Endothelial cell of umbilical vein (primary cell): Measurements from ENCODE around the gene CNN2. TPM values are rescaled to one million over a fixed set of nuclear protein-coding genes. Genes with fewer than 3 reads are reported as not detected.

Experiments
- BruUV-seq: library from RNA; stranded (reverse); fragments of 400-500 nt; replicated peaks from 2 replicates; lab custom pipeline; 2021; lab: Mats Ljungman, UMichigan
- CTCF ChIA-PET: fragments of 300-600, 350-600 bp; sonication (Branson Sonifier 250); formaldehyde crosslinking; loops from one replicate; lab custom pipeline; 2021; ENCODE audit warnings: antibody characterized with exemption, inconsistent platforms; lab: Charles Lee
- POLR2A ChIA-PET: fragments of 300-600, 350-600 bp; sonication (Branson Sonifier 250); formaldehyde crosslinking; loops from one replicate; lab custom pipeline; 2021; ENCODE audit warnings: antibody characterized with exemption, inconsistent platforms; lab: Charles Lee
- DNase-seq: peaks from one replicate; pipeline ENCODE4 v3.0.0-alpha.2; 2011; ENCODE audit warnings: low read depth, low spot score
- FAIRE-seq: peaks from 2 replicates; lab custom pipeline; 2011; peaks lifted over from hg19 to GRCh38; lab: Jason Lieb, UNC
- H2AFZ ChIP-seq: 2 replicates; pipeline ENCODE4 v1.6.0; 2012; ENCODE audit warnings: low read depth, low read length, control low read depth, inconsistent platforms
- H3K27ac ChIP-seq: 2 replicates; pipeline ENCODE4 v1.5.1; 2011; ENCODE audit warnings: low read depth, mild to moderate bottlenecking, control low read depth, low read length, moderate library complexity; ENCODE audit not compliant: insufficient read depth
- H3K27me3 ChIP-seq, 2 experiments: 2 replicates each; pipeline versions ENCODE4 v1.6.0 to v1.6.1; 2011; ENCODE audit warnings: low read length in 2 of 2, mixed read lengths in 1 of 2; ENCODE audit not compliant: control insufficient read depth in 2 of 2, insufficient read depth in 2 of 2
- H3K36me3 ChIP-seq, 2 experiments: 2 replicates in 1 of 2; 3 replicates in 1 of 2; pipeline ENCODE4 v1.5.1; 2011; ENCODE audit warnings: low read length in 2 of 2, mild to moderate bottlenecking in 1 of 2, moderate library complexity in 1 of 2; ENCODE audit not compliant: control insufficient read depth in 2 of 2, insufficient read depth in 2 of 2; ENCODE audit errors: extremely low read depth in 1 of 2
- H3K4me1 ChIP-seq: 3 replicates; pipeline ENCODE4 v1.5.1; 2011; ENCODE audit warnings: mild to moderate bottlenecking, low read length; ENCODE audit not compliant: control insufficient read depth, insufficient read depth; ENCODE audit errors: extremely low read depth
- H3K4me2 ChIP-seq: 2 replicates; pipeline ENCODE4 v1.6.1; 2011; ENCODE audit warnings: low read length, control low read depth, mixed read lengths; ENCODE audit not compliant: insufficient read depth
- H3K4me3 ChIP-seq, 3 experiments: fragments of 200-600 bp in 1 of 3; sonication (generic), shearing (Covaris generic) in 1 of 3; replicated peaks in 1 of 3; 2 replicates each; pipeline ENCODE4 v1.5.1; 2011 to 2016; ENCODE audit warnings: control low read depth in 3 of 3, low read length in 3 of 3, mild to moderate bottlenecking in 2 of 3, inconsistent platforms in 1 of 3, low read depth in 1 of 3, moderate library complexity in 1 of 3; ENCODE audit not compliant: insufficient read depth in 1 of 3
- H3K79me2 ChIP-seq: 2 replicates; pipeline ENCODE4 v1.6.0; 2012; ENCODE audit warnings: low read length, inconsistent platforms; ENCODE audit not compliant: control insufficient read depth, insufficient read depth
- H3K9ac ChIP-seq: replicated peaks from 2 replicates; pipeline ENCODE3; 2011; ENCODE audit warnings: low read length, control low read depth; ENCODE audit not compliant: insufficient read depth; ENCODE audit errors: extremely low read depth
- H3K9me1 ChIP-seq: replicated peaks from 3 replicates; pipeline ENCODE4 v1.6.0; 2011; ENCODE audit warnings: mild to moderate bottlenecking, low read length; ENCODE audit not compliant: control insufficient read depth, insufficient read depth; ENCODE audit errors: extremely low read depth
- H3K9me3 ChIP-seq: replicated peaks from 2 replicates; pipeline ENCODE4 v1.5.1; 2012; ENCODE audit warnings: low read length, inconsistent platforms; ENCODE audit not compliant: control insufficient read depth, insufficient read depth
- H4K20me1 ChIP-seq: replicated peaks from 2 replicates; pipeline ENCODE3; 2011; ENCODE audit warnings: mild to moderate bottlenecking, low read length; ENCODE audit not compliant: control insufficient read depth, insufficient read depth; ENCODE audit errors: extremely low read depth
- EZH2 ChIP-seq: IDR thresholded peaks from 2 replicates; pipeline ENCODE4 v1.6.1; 2012; ENCODE audit warnings: borderline replicate concordance, low read depth, mild to moderate bottlenecking, moderate library complexity, low read length, inconsistent platforms; ENCODE audit not compliant: severe bottlenecking
- FOS ChIP-seq: IDR thresholded peaks from 2 replicates; pipeline ENCODE4 v1.6.1; 2011; ENCODE audit warnings: mild to moderate bottlenecking, low read length, moderate library complexity, borderline replicate concordance; ENCODE audit not compliant: insufficient read depth
- GATA2 ChIP-seq: IDR thresholded peaks from 2 replicates; pipeline ENCODE4 v1.7.0; 2011; ENCODE audit warnings: low read depth, mild to moderate bottlenecking, moderate library complexity, mixed read lengths, low read length; ENCODE audit not compliant: insufficient read length, insufficient read depth
- JUN ChIP-seq: IDR thresholded peaks from 2 replicates; pipeline ENCODE4 v1.6.1; 2011; ENCODE audit warnings: borderline replicate concordance, low read depth; ENCODE audit not compliant: insufficient read length, insufficient read depth
- MYC ChIP-seq: IDR thresholded peaks from one replicate; pipeline ENCODE4 v1.6.1; 2011; ENCODE audit warnings: mild to moderate bottlenecking, low read depth, low read length
- POLR2A ChIP-seq: IDR thresholded peaks from 2 replicates; pipeline ENCODE4 v1.6.1; 2012; ENCODE audit warnings: low read depth, mild to moderate bottlenecking, control low read depth, low read length
- POLR2AphosphoS5 ChIP-seq: IDR thresholded peaks from 2 replicates; pipeline ENCODE4 v1.6.1; 2012; ENCODE audit warnings: low read depth, mild to moderate bottlenecking, control low read depth, low read length, moderate library complexity; ENCODE audit not compliant: insufficient read depth
- dilution Hi-C: fragments of 300-500 bp; cut with MboI; formaldehyde crosslinking; loops from one replicate; pipeline ENCODE4 v1.15.0; 2019; ENCODE audit warnings: low sequenced_read_pairs; ENCODE audit not compliant: extremely low pct_ligation_motif_present
- intact Hi-C: fragments of 100-400 bp; cut with micrococcal nuclease; formaldehyde crosslinking; loops from one replicate; pipeline ENCODE4 v1.10.0; 2022
- polyA plus RNA-seq, 4 experiments: library from polyadenylated mRNA; depleted of rRNA in 3 of 4; stranded (reverse) in 3 of 4; unstranded in 1 of 4; fragments of >200 nt; gene quantifications; 2 replicates each; pipeline versions ENCODE4 v1.2.1 to v1.2.3, GENCODE V29; 2011 to 2012; ENCODE audit warnings: missing spikeins in 1 of 4
- total RNA-seq: library from RNA; stranded (reverse); gene quantifications from 2 replicates; pipeline ENCODE4 v1.2.3, GENCODE V29; 2021
- TF ChIP-seq, protein P1 (sequence below): IDR thresholded peaks from 2 replicates; pipeline ENCODE4 v1.6.1; 2011; ENCODE audit not compliant: insufficient read depth, insufficient read length
- TF ChIP-seq, protein P2 (sequence below), 2 donors: IDR thresholded peaks; 1 replicate in 1 of 2; 2 replicates in 1 of 2; pipeline ENCODE4 v1.5.1; 2011; ENCODE audit warnings: low read length in 2 of 2, mild to moderate bottlenecking in 2 of 2, moderate library complexity in 2 of 2, control low read depth in 1 of 2, inconsistent platforms in 1 of 2, low read depth in 1 of 2; ENCODE audit not compliant: insufficient read depth in 1 of 2; ENCODE audit errors: extremely low read depth in 1 of 2

Gene CNN2
- total and polyA plus RNA-seq, 2 donors (not counting 3 experiments of a cell fraction or from before 2014, with no cell fraction given) = 207 to 286 TPM

DNA sequence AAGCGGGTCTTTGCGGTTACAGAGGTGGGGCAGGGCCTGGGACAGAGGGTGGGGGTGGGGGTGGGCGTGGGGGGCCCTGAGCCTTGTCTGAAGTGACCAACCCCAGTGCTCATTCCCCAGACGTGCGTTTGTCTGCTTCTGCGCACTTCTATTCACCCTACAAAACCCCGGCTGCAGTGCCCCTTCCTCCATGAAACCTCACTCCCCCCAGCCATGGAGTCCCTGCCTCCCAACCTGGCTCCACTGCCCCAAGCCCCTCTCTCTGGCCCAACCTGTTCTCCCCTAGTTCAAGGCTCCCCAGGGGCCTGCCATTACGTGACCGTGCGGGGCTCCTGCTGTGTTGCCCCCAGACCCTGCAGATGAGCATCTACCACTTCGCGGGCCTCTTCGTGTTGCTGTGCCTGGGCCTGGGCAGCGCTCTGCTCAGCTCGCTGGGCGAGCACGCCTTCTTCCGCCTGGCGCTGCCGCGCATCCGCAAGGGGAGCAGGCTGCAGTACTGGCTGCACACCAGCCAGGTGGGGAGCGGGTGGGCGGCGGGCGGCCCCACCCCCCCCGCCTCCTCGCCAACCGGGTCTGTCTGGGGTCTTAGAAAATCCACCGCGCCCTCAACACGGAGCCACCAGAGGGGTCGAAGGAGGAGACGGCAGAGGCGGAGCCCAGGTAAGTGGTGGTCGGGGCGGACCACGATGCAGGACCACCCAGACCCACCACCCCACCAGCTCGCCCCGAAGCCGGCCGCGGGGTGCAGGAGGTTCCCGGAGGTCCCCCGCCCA lies 18.0 kb upstream of the CNN2 start:
- no peak overlapping the region for H3K27ac ChIP-seq
- no TSS peak for BruUV-seq

More for the DNA sequence above, 18.0 kb upstream of the CNN2 start:
- intact Hi-C loops (no loop called here), dilution Hi-C loops (no loop called here)
- Histone ChIP-seq H3K9me3 (no peaks in the 10 kb centered on the region), H2AFZ (no peak overlapping the region), H3K79me2 (peaks cover 4% of the 10 kb centered on the region), H3K27me3 (no peaks in the 10 kb centered on the region), H3K36me3 (peaks cover 5 to 16% of the 10 kb centered on the region in 2 experiments), H3K9ac (no peak overlapping the region), H3K4me2 (no peak overlapping the region), H3K4me3 (no peak overlapping the region), H4K20me1 (no peaks in the 10 kb centered on the region), H3K9me1 (no peaks in the 10 kb centered on the region), H3K4me1 (no peaks in the 10 kb centered on the region)
- FAIRE-seq (no peak), DNase-seq (no peak)
- TF ChIP-seq, protein P1, sequence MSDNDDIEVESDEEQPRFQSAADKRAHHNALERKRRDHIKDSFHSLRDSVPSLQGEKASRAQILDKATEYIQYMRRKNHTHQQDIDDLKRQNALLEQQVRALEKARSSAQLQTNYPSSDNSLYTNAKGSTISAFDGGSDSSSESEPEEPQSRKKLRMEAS = no peak
- TF ChIP-seq POLR2AphosphoS5 (no peak), FOS (no peak), GATA2 (no peak), JUN (no peak), EZH2 (no peak), MYC (no peak), POLR2A (no peak)
- TF ChIP-seq, protein P2, sequence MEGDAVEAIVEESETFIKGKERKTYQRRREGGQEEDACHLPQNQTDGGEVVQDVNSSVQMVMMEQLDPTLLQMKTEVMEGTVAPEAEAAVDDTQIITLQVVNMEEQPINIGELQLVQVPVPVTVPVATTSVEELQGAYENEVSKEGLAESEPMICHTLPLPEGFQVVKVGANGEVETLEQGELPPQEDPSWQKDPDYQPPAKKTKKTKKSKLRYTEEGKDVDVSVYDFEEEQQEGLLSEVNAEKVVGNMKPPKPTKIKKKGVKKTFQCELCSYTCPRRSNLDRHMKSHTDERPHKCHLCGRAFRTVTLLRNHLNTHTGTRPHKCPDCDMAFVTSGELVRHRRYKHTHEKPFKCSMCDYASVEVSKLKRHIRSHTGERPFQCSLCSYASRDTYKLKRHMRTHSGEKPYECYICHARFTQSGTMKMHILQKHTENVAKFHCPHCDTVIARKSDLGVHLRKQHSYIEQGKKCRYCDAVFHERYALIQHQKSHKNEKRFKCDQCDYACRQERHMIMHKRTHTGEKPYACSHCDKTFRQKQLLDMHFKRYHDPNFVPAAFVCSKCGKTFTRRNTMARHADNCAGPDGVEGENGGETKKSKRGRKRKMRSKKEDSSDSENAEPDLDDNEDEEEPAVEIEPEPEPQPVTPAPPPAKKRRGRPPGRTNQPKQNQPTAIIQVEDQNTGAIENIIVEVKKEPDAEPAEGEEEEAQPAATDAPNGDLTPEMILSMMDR (IDR thresholded peaks at IDR 0.05; ENCODE audit: extremely low read depth in 1 of 2, insufficient read depth in 1 of 2, low read depth in 1 of 2, low read length in 2 of 2) = no peak
- ChIA-PET CTCF (interaction anchor here (0.5 kb wide), 1 partner anchor 502 kb away, joined by 4 read pairs; no protein-coding TSS in a partner anchor), POLR2A (interaction anchor here (0.6 kb wide), 1 partner anchor 15 kb away, joined by 4 read pairs; no protein-coding TSS in a partner anchor)
